ENCODE results near the gene SFXN4.

DNA sequence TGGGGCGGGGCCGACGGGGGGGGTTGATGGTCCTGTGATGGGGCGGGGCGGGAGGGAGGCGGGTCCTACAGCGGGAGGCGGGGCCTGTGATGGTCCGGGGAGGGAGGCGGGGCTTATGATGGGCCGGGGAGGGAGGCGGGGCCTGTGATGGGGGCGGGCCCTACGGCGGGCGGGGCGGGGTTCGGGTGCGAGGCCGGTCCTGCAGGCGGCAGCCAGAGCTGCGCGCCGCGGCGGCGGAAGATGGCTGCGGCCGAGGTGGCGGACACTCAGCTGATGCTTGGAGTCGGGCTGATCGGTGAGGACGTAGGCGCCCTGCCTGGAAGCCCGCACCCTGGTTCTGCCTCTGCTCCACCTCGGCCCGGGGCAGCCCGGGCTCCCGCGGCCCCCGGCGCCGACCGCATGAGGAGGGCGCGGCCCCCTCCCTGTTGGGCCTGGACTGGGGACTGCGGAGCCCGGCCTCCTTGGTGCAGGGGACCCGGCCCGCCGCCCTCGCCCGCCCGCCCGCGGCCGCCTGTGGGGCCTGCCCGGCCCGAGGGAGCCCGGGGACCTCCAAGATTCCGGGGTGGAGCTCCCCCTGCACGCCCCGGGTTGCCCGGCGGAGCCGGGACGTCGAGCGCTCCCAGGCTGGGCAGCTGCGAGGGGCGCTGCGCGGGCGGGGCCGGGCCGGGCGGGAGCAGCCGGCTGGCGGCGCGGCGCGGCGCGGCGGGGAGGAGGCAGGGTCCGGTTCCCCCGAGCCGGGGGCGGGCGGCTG is 61.4 kb downstream of the SFXN4 start, which contains the start of gene DENND10:
- TF ChIP-seq MAX (IDR thresholded peaks at IDR 0.05; ENCODE audit: low read depth, low read length) = 0 out of 2 replicates have a peak, but pooled peaks have one; percentile 15
- no peak for TF ChIP-seq CTCF (IDR thresholded peaks at IDR 0.05; ENCODE audit: low read depth, low read length)
- TF ChIP-seq POLR2A (IDR thresholded peaks at IDR 0.05; ENCODE audit: extremely low read depth, insufficient read length) = peak; percentile 95
- TF ChIP-seq MYC (IDR thresholded peaks at IDR 0.05; ENCODE audit: low read depth, low read length) = peak; percentile 25
